Stimulated activated CD8-positive, alpha-beta memory T cell treated with anti-CD3 and anti-CD28 coated beads, Interleukin-7, amount 100 ng/mL, for 1 hour (primary cell): ENCODE data around the gene CREBBP.
"Not testable (repeated sequence)": the region's sequence is repeated elsewhere in the genome, so short reads cannot be mapped to it uniquely, and the experiment has no call there.

Experiments used
- DNase-seq, 2 donors: peaks; one replicate each; pipeline ENCODE4 v3.0.0-alpha.2; 2020; ENCODE audit warnings: low read depth in 2 of 2

Gene CREBBP

GRCh38 chr16:3715430-3715829, 165.1 kb downstream of the CREBBP start:
- DNase-seq: no peak

DNA sequence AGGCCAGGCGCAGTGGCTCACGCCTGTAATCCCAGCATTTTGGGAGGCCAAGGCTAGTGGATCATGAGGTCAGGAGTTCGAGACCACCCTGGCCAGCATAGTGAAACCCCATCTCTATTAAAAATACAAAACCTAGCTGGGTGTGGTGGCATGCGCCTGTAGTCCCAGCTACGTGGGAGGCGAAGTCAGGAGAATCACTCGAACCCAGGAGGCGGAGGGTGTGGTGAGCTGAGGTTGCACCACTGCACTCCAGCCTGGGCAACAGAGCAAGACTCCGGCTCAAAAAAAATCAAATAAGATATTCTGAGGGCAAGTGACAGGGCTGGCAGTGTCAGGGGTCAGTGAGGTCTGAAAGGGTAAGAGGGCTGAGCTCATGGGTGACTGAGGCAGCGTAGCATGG, 166.1 kb downstream of the CREBBP start:
- not testable (repeated sequence) for DNase-seq

DNA sequence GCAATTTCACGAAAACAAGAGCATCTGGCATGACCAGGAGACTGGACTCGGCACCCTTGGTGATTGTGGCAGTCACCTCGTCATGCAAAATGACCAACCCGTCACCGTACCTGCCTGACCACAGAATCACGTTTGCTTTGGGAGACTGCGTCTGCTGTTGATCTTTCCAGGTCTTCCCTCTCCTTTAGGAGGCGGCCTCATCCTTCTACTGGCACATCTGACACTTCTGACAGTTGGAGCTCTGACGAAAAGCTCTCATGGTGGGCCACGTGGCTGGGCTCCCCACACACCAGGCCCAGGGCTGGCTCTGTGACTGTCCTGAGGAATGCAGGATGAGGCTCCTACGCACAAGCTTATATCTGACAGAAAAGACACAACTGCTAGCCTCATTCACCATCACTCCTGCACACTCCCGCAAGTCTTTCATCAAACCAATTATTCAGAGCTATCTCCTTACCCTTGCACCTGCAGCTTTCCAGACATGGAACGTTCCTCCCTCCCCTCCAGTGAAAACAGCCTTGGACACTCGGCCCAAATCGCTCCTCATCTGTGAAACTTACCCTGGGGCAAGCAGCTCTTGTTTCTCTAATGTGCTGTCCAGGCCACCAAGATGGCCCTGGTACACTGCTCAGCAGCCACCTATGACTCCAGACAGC, 166.8 kb downstream of the CREBBP start:
- DNase-seq: no peak

DNA sequence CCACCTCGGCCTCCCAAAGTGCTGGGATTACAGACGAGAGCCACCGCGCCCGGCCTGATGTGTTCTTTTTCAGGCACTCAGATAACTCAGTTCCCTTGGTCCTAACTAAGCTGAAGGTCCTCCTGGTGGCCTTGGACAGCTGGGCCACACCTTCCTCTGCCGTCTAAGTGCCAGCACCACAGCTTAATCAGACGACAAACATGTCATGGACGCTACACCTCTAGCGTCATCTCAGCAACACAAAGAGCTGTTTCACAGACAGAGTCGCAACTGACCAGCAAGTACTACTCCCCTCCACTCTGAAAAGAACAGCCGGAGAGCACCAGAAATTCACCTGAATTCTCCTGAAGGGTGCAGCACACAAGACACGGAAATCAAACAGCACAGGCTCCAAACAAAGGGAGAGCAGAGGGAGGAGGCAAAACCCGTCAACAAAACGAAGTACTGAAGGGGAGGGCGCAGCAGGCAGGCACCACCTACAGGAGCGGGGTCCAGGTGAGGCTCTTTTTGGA, 167.6 kb downstream of the CREBBP start:
- no peak for DNase-seq

DNA sequence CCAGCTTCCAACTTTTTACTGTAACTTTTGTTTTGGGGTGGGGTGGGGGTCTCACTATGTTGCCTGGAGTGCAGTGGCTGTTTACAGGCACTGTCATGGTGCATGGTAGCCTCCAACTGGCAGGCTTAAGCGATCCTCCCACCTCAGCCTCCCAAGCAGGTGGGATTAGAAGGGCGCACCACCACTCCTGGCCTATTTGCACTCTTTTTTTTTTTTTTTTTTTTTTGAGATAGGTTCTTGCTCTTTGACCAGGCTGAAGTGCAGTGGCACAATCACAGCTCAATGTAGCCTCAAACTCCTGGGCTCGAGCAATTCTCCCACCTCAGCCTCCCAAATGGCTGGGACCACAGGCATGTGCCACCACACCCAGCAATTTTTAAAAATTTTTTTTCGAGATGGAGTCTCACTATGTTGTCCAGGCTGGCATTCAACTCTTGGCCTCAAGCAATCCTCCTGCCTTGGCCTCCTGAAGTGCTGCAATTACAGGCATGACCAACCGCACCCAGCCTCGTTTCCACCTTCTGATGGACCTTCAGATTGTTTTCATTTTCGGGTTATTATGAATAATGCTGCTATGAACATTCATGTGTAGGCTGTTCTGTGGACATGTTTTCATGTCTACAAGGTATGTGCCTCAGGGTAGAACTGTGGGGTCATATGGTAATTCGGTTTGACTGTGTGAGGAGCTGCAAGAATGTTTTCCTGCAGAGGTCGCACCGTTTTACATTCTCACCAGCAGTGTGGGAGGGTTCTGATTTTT, 174.1 kb downstream of the CREBBP start:
- DNase-seq: no peak

GRCh38 chr16:3702082-3702481, 178.4 kb downstream of the CREBBP start:
- DNase-seq: no peak

- DNase-seq: no peak
These were observed 179.0 kb downstream of the CREBBP start for GRCh38 chr16:3701531-3701930.

GRCh38 chr16:3698941-3699340, 181.6 kb downstream of the CREBBP start:
- DNase-seq: no peak

DNA sequence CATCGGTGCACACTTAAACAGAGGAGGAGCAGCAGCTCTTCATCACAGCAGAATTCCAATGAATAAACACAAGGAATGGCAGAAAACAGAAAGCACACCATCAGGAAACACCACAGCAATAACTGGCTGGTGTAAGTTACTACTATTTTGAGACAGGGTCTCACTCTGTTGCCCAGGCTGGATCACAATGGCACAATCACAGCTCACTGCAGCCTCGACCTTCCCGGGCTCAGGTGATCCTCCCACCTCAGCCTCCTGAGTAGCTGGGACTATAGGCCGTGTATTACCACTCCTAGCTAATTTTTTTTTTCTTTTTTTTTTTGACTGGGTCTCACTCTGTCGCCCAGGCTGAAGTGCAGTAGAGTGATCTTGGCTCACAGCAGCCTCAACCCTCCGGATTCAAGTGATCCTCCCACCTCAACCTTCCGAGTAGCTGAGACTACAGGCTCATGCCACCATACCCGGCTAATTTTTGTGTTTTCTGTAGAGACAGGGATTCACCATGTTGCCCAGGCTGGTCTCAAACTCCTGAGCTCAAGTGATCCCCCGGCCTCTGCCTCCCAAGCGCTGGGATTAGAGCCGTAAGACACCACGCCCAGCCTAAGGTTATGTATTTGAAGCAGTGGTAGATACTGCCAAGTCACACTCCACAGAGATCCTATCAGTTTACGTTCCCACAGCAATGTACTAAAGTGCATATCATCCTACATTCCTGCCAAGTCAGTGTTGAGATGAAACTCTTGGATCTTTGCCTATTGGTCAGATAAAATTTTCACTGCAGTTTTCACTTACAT, 183.9 kb downstream of the CREBBP start:
- DNase-seq: no peak

GRCh38 chr16:3695610-3696369, 184.7 kb downstream of the CREBBP start:
- DNase-seq: no peak

DNA sequence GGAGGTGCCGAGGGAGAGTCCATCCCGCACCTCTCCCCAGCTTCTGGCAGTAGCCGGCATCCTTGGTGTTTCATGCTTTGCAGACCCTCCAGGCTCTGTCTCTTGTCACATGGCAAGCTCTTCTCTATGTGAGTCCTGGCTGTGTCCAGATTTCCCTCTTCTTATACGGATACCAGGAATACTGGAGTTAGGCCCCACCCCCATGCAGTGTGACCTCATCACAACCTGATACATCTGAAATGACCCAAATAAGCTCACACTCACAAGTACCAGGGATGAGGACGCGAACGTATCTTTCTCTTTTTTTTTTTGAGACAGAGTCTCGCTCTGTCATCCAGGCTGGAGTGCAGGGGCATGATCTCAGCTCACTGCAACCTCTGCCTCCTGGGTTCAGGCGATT, 186.5 kb downstream of the CREBBP start:
- DNase-seq: no peak

DNA sequence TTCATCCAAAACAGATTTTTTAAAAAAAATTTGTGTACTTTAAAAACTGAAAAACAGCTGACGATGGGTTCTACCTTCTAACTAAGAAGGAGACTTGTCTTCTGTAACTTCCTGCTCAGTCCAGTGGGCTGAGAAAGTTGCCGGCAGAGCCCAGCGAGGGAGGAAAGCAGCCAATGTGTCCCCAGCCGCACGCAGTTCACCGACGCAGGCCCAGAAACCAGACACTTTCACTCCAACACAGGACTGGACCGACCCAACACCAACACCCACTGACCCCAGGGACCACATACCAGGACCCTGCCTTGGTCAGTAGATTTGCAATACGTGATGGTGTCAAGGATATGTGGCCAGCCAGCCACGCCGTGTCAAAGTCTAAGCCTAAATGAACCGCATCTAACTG, 188.8 kb downstream of the CREBBP start:
- no peak for DNase-seq

DNA sequence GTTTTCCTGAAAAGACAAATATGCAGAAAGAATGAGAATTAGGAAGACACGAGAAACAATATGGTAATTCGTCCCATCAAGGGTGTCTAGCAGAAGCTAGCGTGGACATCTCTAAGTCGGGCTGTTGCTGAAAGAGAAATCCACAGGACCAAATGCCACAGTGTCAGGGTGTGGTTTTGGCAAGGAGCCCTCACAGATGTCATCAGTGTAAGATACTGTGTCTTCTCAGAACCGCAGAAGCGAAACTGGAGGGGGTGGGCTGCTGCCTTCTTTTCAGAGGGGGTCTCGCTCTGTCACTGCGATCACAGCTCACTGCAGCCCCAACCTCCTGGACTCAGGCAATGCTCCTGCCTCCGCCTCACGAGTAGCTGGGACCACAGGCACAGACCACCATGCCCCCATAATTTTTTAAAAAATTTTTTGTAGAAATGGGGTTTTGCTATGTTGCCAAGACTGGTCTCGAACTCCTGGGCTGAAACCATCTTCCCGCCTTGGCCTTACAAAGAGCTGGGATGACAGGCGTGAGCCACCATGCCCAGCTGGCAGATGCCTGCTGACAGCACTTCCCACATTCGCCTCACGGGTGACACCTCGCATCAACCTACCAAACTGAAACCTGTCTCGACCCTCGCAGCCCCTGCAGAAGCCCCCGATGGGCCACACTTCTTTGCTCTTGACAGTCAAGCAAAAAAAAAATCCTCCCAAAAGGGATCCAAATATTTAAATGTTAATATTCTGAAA, 189.4 kb downstream of the CREBBP start:
- no peak for DNase-seq

GRCh38 chr16:3690470-3690928, 190.0 kb downstream of the CREBBP start:
- DNase-seq: peak; percentile 68 to 75

GRCh38 chr16:3689731-3690130, 190.8 kb downstream of the CREBBP start:
- no peak for DNase-seq

GRCh38 chr16:3687792-3688191, 192.7 kb downstream of the CREBBP start:
- DNase-seq: no peak

DNA sequence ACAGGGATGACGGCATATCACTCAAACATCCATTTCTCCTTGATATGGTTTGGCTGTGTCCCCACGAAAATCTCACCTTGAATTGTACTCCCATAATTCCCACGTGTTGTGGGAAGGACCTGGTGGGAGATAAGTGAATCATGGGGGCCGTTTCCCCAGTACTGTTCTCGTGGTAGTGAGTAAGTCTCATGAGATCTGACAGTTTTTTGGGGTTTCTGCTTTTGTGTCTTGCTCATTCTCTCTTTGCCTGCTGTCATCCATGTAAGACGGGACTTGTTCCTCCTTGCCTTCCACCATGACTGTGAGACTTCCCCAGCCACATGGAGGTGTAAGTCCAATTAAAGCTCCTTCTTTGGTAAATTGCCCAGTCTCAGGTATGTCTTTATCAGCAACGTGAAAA, 193.5 kb downstream of the CREBBP start:
- DNase-seq: no peak

GRCh38 chr16:3681206-3681605, 199.3 kb downstream of the CREBBP start:
- no peak for DNase-seq

GRCh38 chr16:3677994-3678393, 202.5 kb downstream of the CREBBP start:
- no peak for DNase-seq

DNA sequence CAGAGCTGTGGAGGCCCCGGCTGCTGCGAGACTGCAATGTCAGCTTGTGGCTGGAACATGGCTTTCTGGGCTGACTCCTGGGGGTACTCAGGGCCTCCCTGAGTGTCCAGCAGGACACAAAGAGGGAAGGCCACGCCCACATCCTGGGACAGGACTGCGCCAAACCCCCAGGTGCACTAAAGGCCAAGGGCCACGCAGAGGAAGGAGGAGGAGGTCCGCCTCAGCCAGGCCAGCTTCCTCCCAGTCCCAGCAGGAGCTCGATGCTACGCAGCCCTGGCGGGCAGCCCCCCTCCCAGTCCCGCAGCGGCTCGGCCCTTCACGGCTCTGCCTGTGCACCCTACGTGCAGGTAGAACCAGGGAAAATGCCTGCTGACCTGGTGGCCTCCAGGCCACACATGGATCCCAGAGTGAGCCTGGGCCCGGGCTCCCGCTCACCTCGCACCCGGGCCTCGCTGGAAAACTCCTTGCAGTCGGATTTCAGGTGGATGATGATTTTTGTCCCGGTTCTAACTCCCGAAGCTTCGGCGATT, 204.8 kb downstream of the CREBBP start:
- no peak for DNase-seq
